ENCODE data around the gene VMAC.

The VMAC gene

GRCh38 chr19:5958074-5958850 lies 53.6 kb downstream of the VMAC start:
- Histone ChIP-seq H3K4me2 (ENCODE audit: low read depth, low read length) (no peak overlapping the region), H3K27me3 (replicated peaks; ENCODE audit: insufficient read depth, low read length) (no peaks in the 10 kb centered on the region), H3F3A (ENCODE audit: insufficient read depth, low read length) (no peaks in the 10 kb centered on the region), H2AFZ (ENCODE audit: low read length) (no peak overlapping the region), H4K20me1 (ENCODE audit: insufficient read depth, low read length) (peaks cover 55% of the 10 kb centered on the region), H3K4me3 (ENCODE audit: low read length) (no peak overlapping the region), H3K79me2 (ENCODE audit: low read length) (peaks cover 100% of the 10 kb centered on the region), H3K36me3 (replicated peaks; ENCODE audit: insufficient read depth, low read length) (0 out of 2 replicates have a peak, but pooled peaks cover 4% of the 10 kb centered on the region), H3K4me1 (ENCODE audit: low read length) (peaks cover 8% of the 10 kb centered on the region), H3K9ac (ENCODE audit: low read length) (no peak overlapping the region), H3K27ac (ENCODE audit: low read length) (no peak overlapping the region), H3K9me2 (replicated peaks; ENCODE audit: insufficient read depth, low read length) (no peaks in the 10 kb centered on the region), H3K9me3 (replicated peaks; ENCODE audit: insufficient read depth, low read length) (no peaks in the 10 kb centered on the region)
- no peak for DNase-seq
- TF ChIP-seq EZH2 (optimal IDR thresholded peaks at IDR 0.05; ENCODE audit: low read depth, low read length) (no peak), CTCF (IDR thresholded peaks at IDR 0.05; ENCODE audit: low read length) (no peak), EZH2phosphoT487 (IDR thresholded peaks at IDR 0.05; ENCODE audit: low read length) (no peak)

- TF ChIP-seq EZH2 (optimal IDR thresholded peaks at IDR 0.05; ENCODE audit: low read depth, low read length): no peak
- TF ChIP-seq EZH2phosphoT487 (IDR thresholded peaks at IDR 0.05; ENCODE audit: low read length): no peak
- no peak for TF ChIP-seq CTCF (IDR thresholded peaks at IDR 0.05; ENCODE audit: low read length)
- Histone ChIP-seq H3K36me3 (replicated peaks; ENCODE audit: insufficient read depth, low read length) (0 out of 2 replicates have a peak, but pooled peaks cover 4% of the 10 kb centered on the region), H3K9me2 (replicated peaks; ENCODE audit: insufficient read depth, low read length) (no peaks in the 10 kb centered on the region), H3K4me3 (ENCODE audit: low read length) (no peak overlapping the region), H3F3A (ENCODE audit: insufficient read depth, low read length) (no peaks in the 10 kb centered on the region), H3K9me3 (replicated peaks; ENCODE audit: insufficient read depth, low read length) (no peaks in the 10 kb centered on the region), H2AFZ (ENCODE audit: low read length) (no peak overlapping the region), H3K27ac (ENCODE audit: low read length) (no peak overlapping the region), H3K27me3 (replicated peaks; ENCODE audit: insufficient read depth, low read length) (no peaks in the 10 kb centered on the region), H4K20me1 (ENCODE audit: insufficient read depth, low read length) (peaks cover 60% of the 10 kb centered on the region), H3K4me1 (ENCODE audit: low read length) (peaks cover 3% of the 10 kb centered on the region), H3K4me2 (ENCODE audit: low read depth, low read length) (no peak overlapping the region), H3K79me2 (ENCODE audit: low read length) (peaks cover 100% of the 10 kb centered on the region), H3K9ac (ENCODE audit: low read length) (no peak overlapping the region)
- no peak for DNase-seq
These were observed 54.1 kb downstream of the VMAC start for GRCh38 chr19:5958851-5959122.

- no peak for DNase-seq
- H3K36me3 ChIP-seq (replicated peaks; ENCODE audit: insufficient read depth, low read length): 0 out of 2 replicates have a peak, but pooled peaks cover 6% of the 10 kb centered on the region
- H3F3A ChIP-seq (ENCODE audit: insufficient read depth, low read length): no peaks in the 10 kb centered on the region
- peaks cover 100% of the 10 kb centered on the region for H3K79me2 ChIP-seq (ENCODE audit: low read length)
- peaks cover 67% of the 10 kb centered on the region for H4K20me1 ChIP-seq (ENCODE audit: insufficient read depth, low read length)
- no peak overlapping the region for H3K27ac ChIP-seq (ENCODE audit: low read length)
- H3K4me2 ChIP-seq (ENCODE audit: low read depth, low read length): no peak overlapping the region
- no peaks in the 10 kb centered on the region for H3K9me2 ChIP-seq (replicated peaks; ENCODE audit: insufficient read depth, low read length)
- TF ChIP-seq EZH2 (optimal IDR thresholded peaks at IDR 0.05; ENCODE audit: low read depth, low read length) (no peak), EZH2phosphoT487 (IDR thresholded peaks at IDR 0.05; ENCODE audit: low read length) (no peak), CTCF (IDR thresholded peaks at IDR 0.05; ENCODE audit: low read length) (no peak)
- H3K9ac ChIP-seq (ENCODE audit: low read length): no peak overlapping the region
- no peaks in the 10 kb centered on the region for H3K27me3 ChIP-seq (replicated peaks; ENCODE audit: insufficient read depth, low read length)
- no peak overlapping the region for H2AFZ ChIP-seq (ENCODE audit: low read length)
- no peaks in the 10 kb centered on the region for H3K9me3 ChIP-seq (replicated peaks; ENCODE audit: insufficient read depth, low read length)
- H3K4me3 ChIP-seq (ENCODE audit: low read length): no peak overlapping the region
- H3K4me1 ChIP-seq (ENCODE audit: low read length): no peaks in the 10 kb centered on the region; the same call in 1 of the 2 replicates
These were observed 54.8 kb downstream of the VMAC start for GRCh38 chr19:5959260-5960004.
